K562 (cell line): ENCODE measurements around the gene FKBP7. TPM values are rescaled to one million over a fixed set of nuclear protein-coding genes. Genes with fewer than 3 reads are reported as not detected.

Experiments
- BCOR ChIP-seq: fragments of 450-650 bp; IDR thresholded peaks from 2 replicates; pipeline ENCODE4 v1.6.1; 2016
- CTBP1 ChIP-seq: fragments of 450-650 bp; IDR thresholded peaks from 2 replicates; pipeline ENCODE4 v1.6.1; 2016; ENCODE audit warnings: borderline replicate concordance
- HES1 ChIP-seq: fragments of 450-650 bp; IDR thresholded peaks from 2 replicates; pipeline ENCODE4 v1.6.1; 2016; ENCODE audit warnings: low read depth, mild to moderate bottlenecking, moderate library complexity
- POLR2AphosphoS5 ChIP-seq: IDR thresholded peaks from 2 replicates; pipeline ENCODE4 v1.6.1; 2011; ENCODE audit warnings: mild to moderate bottlenecking, low read depth, low read length, moderate library complexity; ENCODE audit not compliant: control insufficient read depth, insufficient read depth
- SMC3 ChIP-seq: conservative IDR thresholded peaks from 2 replicates; pipeline ENCODE4 v1.6.1; 2011; ENCODE audit warnings: low read depth, low read length, improper control_type of control experiment; ENCODE audit not compliant: insufficient read depth
- ZBTB8A ChIP-seq: fragments of 450-650 bp; IDR thresholded peaks from 2 replicates; pipeline ENCODE4 v1.6.1; 2018; ENCODE audit warnings: mild to moderate bottlenecking, moderate library complexity; ENCODE audit not compliant: partially characterized antibody
- ZNF184 ChIP-seq: sonication (generic); formaldehyde crosslinking; IDR thresholded peaks from 2 replicates; pipeline ENCODE4 v1.5.0; 2020; ENCODE audit warnings: missing genetic modification reagents
- ZNF224 ChIP-seq: sonication (generic); formaldehyde crosslinking; IDR thresholded peaks from 2 replicates; pipeline ENCODE4 v1.8.0; 2022; ENCODE audit warnings: mild to moderate bottlenecking, missing genetic modification reagents
- ZNF347 ChIP-seq: fragments of 450-650 bp; formaldehyde crosslinking; IDR thresholded peaks from 2 replicates; pipeline ENCODE4 v1.4.0; 2020; ENCODE audit warnings: low read depth, mild to moderate bottlenecking, moderate library complexity
- ZNF354B ChIP-seq: fragments of 250-450 bp; sonication (Bioruptor Pico); IDR thresholded peaks from 2 replicates; pipeline ENCODE4 v1.4.0; 2020
- polyA plus RNA-seq, 8 experiments: library from polyadenylated mRNA; depleted of rRNA in 4 of 8; stranded (reverse) in 5 of 8; unstranded in 3 of 8; fragments of >200 nt; fragmentation: Nextera tagmentation in 2 of 8; fragmentation: Illumina TruSeq in 1 of 8; extraction: Ambion mirVana in 2 of 8; extraction: Trizol in 1 of 8; gene quantifications; 2 replicates each; pipeline versions ENCODE4 v1.2.1 to v1.2.3, GENCODE V29; 2011 to 2014; ENCODE audit warnings: inconsistent platforms in 1 of 8, missing spikeins in 1 of 8
- total RNA-seq, 7 experiments: library from RNA; depleted of rRNA in 6 of 7; stranded (reverse); fragments of >200 nt in 6 of 7; fragmentation: Illumina TruSeq in 2 of 7; extraction: Trizol in 2 of 7; gene quantifications; 2 replicates each; pipeline versions ENCODE4 v1.2.1 to v1.2.3, GENCODE V29; 2011 to 2021; ENCODE audit warnings: low replicate concordance in 1 of 7
- TF ChIP-seq, protein P1 (sequence below): fragments of 200-600 bp; sonication (generic); IDR thresholded peaks from one replicate; pipeline ENCODE4 v1.6.1; 2012; ENCODE audit warnings: mild to moderate bottlenecking, low read depth, low read length, inconsistent platforms
- TF ChIP-seq, protein P2 (sequence below): sonication (generic); formaldehyde crosslinking; IDR thresholded peaks from 2 replicates; pipeline ENCODE4 v1.8.1; 2023; ENCODE audit warnings: mild to moderate bottlenecking, missing genetic modification reagents
- TF ChIP-seq, protein P3 (sequence below): fragments of 250-450 bp; sonication (Bioruptor Pico); IDR thresholded peaks from 2 replicates; pipeline ENCODE4 v1.4.0; 2020; ENCODE audit warnings: mild to moderate bottlenecking, moderate library complexity

Gene FKBP7
- total and polyA plus RNA-seq, 9 of the 15 experiments (the other 6 are each of a cell fraction or from before 2014, with no cell fraction given), result 6.1 to 23.2 (median 19.0) TPM

- TF ChIP-seq, protein P1, sequence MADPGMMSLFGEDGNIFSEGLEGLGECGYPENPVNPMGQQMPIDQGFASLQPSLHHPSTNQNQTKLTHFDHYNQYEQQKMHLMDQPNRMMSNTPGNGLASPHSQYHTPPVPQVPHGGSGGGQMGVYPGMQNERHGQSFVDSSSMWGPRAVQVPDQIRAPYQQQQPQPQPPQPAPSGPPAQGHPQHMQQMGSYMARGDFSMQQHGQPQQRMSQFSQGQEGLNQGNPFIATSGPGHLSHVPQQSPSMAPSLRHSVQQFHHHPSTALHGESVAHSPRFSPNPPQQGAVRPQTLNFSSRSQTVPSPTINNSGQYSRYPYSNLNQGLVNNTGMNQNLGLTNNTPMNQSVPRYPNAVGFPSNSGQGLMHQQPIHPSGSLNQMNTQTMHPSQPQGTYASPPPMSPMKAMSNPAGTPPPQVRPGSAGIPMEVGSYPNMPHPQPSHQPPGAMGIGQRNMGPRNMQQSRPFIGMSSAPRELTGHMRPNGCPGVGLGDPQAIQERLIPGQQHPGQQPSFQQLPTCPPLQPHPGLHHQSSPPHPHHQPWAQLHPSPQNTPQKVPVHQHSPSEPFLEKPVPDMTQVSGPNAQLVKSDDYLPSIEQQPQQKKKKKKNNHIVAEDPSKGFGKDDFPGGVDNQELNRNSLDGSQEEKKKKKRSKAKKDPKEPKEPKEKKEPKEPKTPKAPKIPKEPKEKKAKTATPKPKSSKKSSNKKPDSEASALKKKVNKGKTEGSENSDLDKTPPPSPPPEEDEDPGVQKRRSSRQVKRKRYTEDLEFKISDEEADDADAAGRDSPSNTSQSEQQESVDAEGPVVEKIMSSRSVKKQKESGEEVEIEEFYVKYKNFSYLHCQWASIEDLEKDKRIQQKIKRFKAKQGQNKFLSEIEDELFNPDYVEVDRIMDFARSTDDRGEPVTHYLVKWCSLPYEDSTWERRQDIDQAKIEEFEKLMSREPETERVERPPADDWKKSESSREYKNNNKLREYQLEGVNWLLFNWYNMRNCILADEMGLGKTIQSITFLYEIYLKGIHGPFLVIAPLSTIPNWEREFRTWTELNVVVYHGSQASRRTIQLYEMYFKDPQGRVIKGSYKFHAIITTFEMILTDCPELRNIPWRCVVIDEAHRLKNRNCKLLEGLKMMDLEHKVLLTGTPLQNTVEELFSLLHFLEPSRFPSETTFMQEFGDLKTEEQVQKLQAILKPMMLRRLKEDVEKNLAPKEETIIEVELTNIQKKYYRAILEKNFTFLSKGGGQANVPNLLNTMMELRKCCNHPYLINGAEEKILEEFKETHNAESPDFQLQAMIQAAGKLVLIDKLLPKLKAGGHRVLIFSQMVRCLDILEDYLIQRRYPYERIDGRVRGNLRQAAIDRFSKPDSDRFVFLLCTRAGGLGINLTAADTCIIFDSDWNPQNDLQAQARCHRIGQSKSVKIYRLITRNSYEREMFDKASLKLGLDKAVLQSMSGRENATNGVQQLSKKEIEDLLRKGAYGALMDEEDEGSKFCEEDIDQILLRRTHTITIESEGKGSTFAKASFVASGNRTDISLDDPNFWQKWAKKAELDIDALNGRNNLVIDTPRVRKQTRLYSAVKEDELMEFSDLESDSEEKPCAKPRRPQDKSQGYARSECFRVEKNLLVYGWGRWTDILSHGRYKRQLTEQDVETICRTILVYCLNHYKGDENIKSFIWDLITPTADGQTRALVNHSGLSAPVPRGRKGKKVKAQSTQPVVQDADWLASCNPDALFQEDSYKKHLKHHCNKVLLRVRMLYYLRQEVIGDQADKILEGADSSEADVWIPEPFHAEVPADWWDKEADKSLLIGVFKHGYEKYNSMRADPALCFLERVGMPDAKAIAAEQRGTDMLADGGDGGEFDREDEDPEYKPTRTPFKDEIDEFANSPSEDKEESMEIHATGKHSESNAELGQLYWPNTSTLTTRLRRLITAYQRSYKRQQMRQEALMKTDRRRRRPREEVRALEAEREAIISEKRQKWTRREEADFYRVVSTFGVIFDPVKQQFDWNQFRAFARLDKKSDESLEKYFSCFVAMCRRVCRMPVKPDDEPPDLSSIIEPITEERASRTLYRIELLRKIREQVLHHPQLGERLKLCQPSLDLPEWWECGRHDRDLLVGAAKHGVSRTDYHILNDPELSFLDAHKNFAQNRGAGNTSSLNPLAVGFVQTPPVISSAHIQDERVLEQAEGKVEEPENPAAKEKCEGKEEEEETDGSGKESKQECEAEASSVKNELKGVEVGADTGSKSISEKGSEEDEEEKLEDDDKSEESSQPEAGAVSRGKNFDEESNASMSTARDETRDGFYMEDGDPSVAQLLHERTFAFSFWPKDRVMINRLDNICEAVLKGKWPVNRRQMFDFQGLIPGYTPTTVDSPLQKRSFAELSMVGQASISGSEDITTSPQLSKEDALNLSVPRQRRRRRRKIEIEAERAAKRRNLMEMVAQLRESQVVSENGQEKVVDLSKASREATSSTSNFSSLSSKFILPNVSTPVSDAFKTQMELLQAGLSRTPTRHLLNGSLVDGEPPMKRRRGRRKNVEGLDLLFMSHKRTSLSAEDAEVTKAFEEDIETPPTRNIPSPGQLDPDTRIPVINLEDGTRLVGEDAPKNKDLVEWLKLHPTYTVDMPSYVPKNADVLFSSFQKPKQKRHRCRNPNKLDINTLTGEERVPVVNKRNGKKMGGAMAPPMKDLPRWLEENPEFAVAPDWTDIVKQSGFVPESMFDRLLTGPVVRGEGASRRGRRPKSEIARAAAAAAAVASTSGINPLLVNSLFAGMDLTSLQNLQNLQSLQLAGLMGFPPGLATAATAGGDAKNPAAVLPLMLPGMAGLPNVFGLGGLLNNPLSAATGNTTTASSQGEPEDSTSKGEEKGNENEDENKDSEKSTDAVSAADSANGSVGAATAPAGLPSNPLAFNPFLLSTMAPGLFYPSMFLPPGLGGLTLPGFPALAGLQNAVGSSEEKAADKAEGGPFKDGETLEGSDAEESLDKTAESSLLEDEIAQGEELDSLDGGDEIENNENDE, result no peak
- TF ChIP-seq, protein P2, sequence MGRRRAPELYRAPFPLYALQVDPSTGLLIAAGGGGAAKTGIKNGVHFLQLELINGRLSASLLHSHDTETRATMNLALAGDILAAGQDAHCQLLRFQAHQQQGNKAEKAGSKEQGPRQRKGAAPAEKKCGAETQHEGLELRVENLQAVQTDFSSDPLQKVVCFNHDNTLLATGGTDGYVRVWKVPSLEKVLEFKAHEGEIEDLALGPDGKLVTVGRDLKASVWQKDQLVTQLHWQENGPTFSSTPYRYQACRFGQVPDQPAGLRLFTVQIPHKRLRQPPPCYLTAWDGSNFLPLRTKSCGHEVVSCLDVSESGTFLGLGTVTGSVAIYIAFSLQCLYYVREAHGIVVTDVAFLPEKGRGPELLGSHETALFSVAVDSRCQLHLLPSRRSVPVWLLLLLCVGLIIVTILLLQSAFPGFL (CRISPR knock-in tag), result no peak
- TF ChIP-seq ZNF347 (no peak), ZNF224 (CRISPR knock-in tag) (no peak), POLR2AphosphoS5 (no peak), SMC3 (no peak), BCOR (no peak), HES1 (no peak), ZBTB8A (no peak), ZNF184 (CRISPR knock-in tag) (no peak), ZNF354B (no peak), CTBP1 (no peak)
- TF ChIP-seq, protein P3, sequence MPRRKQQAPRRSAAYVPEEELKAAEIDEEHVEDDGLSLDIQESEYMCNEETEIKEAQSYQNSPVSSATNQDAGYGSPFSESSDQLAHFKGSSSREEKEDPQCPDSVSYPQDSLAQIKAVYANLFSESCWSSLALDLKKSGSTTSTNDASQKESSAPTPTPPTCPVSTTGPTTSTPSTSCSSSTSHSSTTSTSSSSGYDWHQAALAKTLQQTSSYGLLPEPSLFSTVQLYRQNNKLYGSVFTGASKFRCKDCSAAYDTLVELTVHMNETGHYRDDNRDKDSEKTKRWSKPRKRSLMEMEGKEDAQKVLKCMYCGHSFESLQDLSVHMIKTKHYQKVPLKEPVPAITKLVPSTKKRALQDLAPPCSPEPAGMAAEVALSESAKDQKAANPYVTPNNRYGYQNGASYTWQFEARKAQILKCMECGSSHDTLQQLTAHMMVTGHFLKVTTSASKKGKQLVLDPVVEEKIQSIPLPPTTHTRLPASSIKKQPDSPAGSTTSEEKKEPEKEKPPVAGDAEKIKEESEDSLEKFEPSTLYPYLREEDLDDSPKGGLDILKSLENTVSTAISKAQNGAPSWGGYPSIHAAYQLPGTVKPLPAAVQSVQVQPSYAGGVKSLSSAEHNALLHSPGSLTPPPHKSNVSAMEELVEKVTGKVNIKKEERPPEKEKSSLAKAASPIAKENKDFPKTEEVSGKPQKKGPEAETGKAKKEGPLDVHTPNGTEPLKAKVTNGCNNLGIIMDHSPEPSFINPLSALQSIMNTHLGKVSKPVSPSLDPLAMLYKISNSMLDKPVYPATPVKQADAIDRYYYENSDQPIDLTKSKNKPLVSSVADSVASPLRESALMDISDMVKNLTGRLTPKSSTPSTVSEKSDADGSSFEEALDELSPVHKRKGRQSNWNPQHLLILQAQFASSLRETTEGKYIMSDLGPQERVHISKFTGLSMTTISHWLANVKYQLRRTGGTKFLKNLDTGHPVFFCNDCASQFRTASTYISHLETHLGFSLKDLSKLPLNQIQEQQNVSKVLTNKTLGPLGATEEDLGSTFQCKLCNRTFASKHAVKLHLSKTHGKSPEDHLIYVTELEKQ (CRISPR knock-in tag), result no peak
Observed at GRCh38 chr2:178491612-178492011, 13.2 kb upstream of the FKBP7 start (continued).
